HUES48 (cell line): ENCODE results near the gene KRT73.

Experiments
- H3K27ac ChIP-seq: one replicate; pipeline ENCODE4 v1.7.0; 2013; ENCODE audit warnings: low read depth, low read length, inconsistent platforms
- H3K27me3 ChIP-seq: 2 replicates; pipeline ENCODE4 v1.6.1; 2013; ENCODE audit warnings: mild to moderate bottlenecking, low read length; ENCODE audit not compliant: control insufficient read depth, insufficient read depth
- H3K36me3 ChIP-seq: 2 replicates; pipeline ENCODE4 v1.6.1; 2013; ENCODE audit warnings: low read length; ENCODE audit not compliant: control insufficient read depth, insufficient read depth
- H3K4me1 ChIP-seq: 2 replicates; pipeline ENCODE4 v1.6.1; 2013; ENCODE audit warnings: mild to moderate bottlenecking, low read length; ENCODE audit not compliant: control insufficient read depth, insufficient read depth
- H3K4me3 ChIP-seq: 2 replicates; pipeline ENCODE4 v1.5.1; 2013; ENCODE audit warnings: mild to moderate bottlenecking, low read depth, low read length
- H3K9ac ChIP-seq: 2 replicates; pipeline ENCODE4 v1.6.1; 2013; ENCODE audit warnings: mild to moderate bottlenecking, low read depth, low read length, moderate library complexity
- H3K9me3 ChIP-seq: 2 replicates; pipeline ENCODE4 v1.6.1; 2013; ENCODE audit warnings: low read length; ENCODE audit not compliant: control insufficient read depth, insufficient read depth

KRT73 gene

DNA sequence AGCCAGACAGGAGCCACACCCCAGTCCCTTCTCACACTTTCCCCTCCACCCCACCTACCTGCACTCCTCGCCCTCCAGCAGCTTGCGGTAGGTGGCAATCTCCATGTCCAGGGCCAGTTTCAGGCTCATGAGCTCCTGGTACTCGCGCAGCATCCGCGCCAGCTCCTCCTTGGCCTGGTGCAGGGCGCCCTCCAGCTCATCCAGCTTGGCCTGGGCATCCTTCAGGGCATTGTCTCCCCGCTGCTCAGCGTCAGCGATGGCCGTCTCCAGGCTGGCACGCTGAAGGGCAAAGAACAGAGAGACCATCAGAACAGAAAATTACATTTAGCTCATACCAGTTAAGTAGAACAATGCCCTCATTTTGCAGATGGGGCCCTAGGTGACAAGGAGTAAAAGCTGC, 50.2 kb downstream of the KRT73 start:
- Histone ChIP-seq H3K4me1 (no peaks in the 10 kb centered on the region), H3K27me3 (no peaks in the 10 kb centered on the region), H3K27ac (no peak overlapping the region), H3K36me3 (no peaks in the 10 kb centered on the region), H3K9ac (no peak overlapping the region), H3K9me3 (no peaks in the 10 kb centered on the region), H3K4me3 (no peak overlapping the region)

DNA sequence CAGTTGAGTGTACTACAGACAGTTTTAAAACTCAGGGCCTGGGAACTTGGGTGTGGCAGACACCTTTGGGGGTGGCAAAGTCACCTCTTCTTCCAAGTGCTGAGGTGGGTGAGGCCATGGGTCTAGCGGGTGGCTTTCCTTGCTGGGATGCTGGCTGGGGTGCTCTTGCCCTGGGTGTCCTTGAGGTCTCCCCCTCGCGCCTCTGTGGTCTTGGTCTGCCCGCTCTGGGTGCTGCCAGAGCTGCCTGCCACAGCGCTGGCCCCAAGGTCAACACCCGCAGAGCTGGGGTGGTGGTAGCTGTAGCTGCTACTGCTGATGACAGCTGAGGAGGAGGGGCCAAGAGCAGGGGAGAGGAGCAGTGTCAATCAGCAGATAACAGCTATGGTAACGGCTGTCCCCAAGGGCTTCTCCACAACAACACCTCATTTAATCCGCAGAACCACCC, 51.5 kb downstream of the KRT73 start:
- H3K27me3 ChIP-seq = no peaks in the 10 kb centered on the region
- no peak overlapping the region for H3K27ac ChIP-seq
- no peaks in the 10 kb centered on the region for H3K9me3 ChIP-seq
- H3K4me3 ChIP-seq = no peak overlapping the region
- no peak overlapping the region for H3K9ac ChIP-seq
- H3K36me3 ChIP-seq = no peaks in the 10 kb centered on the region
- H3K4me1 ChIP-seq = no peaks in the 10 kb centered on the region

DNA sequence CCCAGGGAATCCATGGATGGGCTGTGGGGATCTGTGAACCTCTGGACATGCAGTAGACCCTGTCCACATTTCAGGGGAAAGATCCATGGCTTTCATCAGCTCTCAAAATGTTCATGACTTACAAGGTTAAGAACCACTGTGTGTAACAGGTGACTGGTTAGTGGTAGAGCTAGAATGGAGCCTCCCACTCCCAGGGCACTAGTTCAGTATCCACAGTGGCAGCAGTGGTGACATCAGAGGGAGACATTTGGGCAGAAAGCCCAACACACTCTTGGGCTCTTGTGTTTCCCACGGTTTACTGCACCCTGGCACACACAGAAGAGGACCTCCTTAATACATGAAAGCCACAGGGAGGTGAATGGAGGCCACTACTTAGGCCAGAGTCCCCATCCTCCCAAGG, 53.8 kb downstream of the KRT73 start:
- Histone ChIP-seq H3K9me3 (no peaks in the 10 kb centered on the region), H3K36me3 (no peaks in the 10 kb centered on the region), H3K4me1 (no peaks in the 10 kb centered on the region), H3K9ac (no peak overlapping the region), H3K4me3 (no peak overlapping the region), H3K27me3 (no peaks in the 10 kb centered on the region), H3K27ac (no peak overlapping the region)

DNA sequence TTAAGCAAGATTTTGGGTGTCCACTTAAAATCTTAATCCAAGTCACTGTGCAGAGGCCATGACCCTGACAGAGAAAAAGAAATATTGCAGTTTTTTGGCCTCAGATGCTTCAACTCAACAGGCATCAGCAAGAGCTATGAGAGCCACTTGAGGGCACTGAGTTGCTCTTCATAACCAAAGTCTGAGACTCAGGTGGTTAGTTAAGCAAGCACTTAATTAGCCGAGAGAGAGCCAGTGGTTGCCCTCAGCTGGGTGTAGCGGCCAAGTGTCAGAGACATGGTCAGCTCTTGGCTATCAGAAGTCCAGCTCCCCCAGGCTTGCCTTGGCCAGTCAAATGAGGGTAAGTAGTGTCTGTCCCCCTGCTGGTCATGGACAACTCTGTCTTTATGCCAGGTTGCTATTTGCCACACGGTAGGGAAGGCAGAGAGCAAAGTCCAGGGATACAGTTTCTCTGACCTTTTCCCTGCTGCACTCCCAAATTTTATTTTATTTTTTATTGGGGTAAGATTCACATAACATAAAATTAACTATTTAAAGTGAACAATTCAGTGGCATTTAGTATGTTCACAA, 56.4 kb downstream of the KRT73 start:
- Histone ChIP-seq H3K9ac (no peak overlapping the region), H3K27me3 (no peaks in the 10 kb centered on the region), H3K4me1 (no peaks in the 10 kb centered on the region), H3K4me3 (no peak overlapping the region), H3K9me3 (no peaks in the 10 kb centered on the region), H3K27ac (no peak overlapping the region), H3K36me3 (no peaks in the 10 kb centered on the region)

DNA sequence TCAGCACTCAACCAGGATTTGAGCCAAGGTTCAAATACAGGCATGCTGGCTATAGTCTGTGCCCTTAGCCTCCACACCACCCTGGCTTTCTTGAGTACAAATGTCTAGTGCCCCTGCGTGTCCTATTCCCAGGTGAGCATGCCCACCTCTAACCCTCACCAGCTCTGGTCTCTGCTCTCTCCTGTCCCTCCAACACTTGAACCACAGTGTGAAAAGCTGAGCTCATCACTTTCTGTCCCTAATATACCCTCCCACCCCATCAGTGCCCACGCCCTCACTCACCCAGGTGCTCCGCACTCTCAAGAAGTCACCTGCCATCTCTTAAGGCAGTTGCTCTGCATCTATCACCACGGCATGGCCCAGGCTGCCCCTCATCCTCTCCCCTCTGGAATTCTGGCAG, 58.4 kb downstream of the KRT73 start:
- Histone ChIP-seq H3K4me1 (no peaks in the 10 kb centered on the region), H3K27me3 (no peaks in the 10 kb centered on the region), H3K27ac (no peak overlapping the region), H3K36me3 (no peaks in the 10 kb centered on the region), H3K9me3 (no peaks in the 10 kb centered on the region), H3K4me3 (no peak overlapping the region), H3K9ac (no peak overlapping the region)

DNA sequence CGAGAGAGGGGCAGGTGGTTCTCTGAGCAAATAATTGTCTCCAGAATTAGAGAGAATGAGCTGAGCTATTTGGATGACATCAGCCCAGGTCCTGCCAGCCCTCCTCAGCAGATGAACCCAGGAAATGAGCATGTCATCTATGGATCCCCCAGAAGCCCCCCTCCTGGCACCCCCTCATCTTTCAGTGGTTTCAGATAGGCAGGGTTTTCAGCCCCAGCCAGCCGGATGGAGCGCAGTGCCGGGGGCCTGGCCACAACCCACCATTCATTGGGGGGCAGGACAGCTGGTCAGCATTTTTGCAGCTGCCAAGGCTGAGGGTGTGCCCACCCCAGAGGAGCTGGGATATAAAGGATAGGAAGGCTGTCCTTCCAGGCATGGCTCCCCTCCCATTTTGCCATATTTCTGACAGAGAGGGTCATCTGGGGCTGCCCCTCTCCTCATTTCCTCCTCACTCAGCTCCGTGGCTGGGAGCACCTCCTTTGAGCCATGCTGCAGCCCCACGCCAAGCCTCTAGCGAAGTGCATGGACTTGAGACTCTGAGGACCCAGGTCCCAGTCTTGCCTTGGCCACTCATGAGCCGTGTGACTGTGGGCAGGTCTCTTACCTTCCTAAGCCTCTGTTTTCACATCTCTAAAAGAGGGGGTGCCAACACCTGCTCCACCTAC, 59.4 kb downstream of the KRT73 start:
- no peak overlapping the region for H3K9ac ChIP-seq
- H3K4me3 ChIP-seq = no peak overlapping the region
- no peaks in the 10 kb centered on the region for H3K4me1 ChIP-seq
- no peaks in the 10 kb centered on the region for H3K36me3 ChIP-seq
- no peaks in the 10 kb centered on the region for H3K27me3 ChIP-seq
- H3K9me3 ChIP-seq = no peaks in the 10 kb centered on the region
- H3K27ac ChIP-seq = no peak overlapping the region
